A549 (cell line): ENCODE data around the gene GABBR2. TPM values are rescaled to one million over a fixed set of nuclear protein-coding genes. Genes with fewer than 3 reads are reported as not detected.
A peak's percentile ranks its signal among the peaks of the same experiment; 100 is the strongest.
"Not testable (repeated sequence)": the region's sequence is repeated elsewhere in the genome, so short reads cannot be mapped to it uniquely, and the experiment has no call there.

Experiments used
- ATAC-seq, 2 experiments: fragments of 200-7000 bp in 1 of 2; fragments of >200 bp in 1 of 2; cut with Nextera tagmentation in 1 of 2; cut with Tn5 transposase in 1 of 2; 3 replicates each; pipeline versions ENCODE4 v1.8.0 to v1.9.1; 2018 to 2020; ENCODE audit warnings: mild to moderate bottlenecking in 1 of 2, moderate library complexity in 1 of 2
- CTCF ChIA-PET: fragments of 300-600 bp; sonication (Branson Sonifier 250); formaldehyde crosslinking; extraction: SDS; loops from one replicate; lab custom pipeline; 2021; ENCODE audit warnings: antibody characterized with exemption, inconsistent platforms; lab: Yijun Ruan, JAX
- POLR2A ChIA-PET: fragments of 350-600 bp; formaldehyde crosslinking; extraction: SDS; loops from one replicate; lab custom pipeline; 2021; ENCODE audit warnings: antibody characterized with exemption, inconsistent platforms; lab: Yijun Ruan, JAX
- DNase-seq, 2 experiments: peaks; one replicate each; pipeline versions ENCODE4 v3.0.0 to v3.0.0-alpha.2; 2011 to 2016; ENCODE audit warnings: low read depth in 1 of 2, low spot score in 1 of 2
- FAIRE-seq: peaks from 2 replicates; lab custom pipeline; 2011; peaks lifted over from hg19 to GRCh38; lab: Jason Lieb, UNC
- H3K27ac ChIP-seq, 2 experiments: fragments of >200 bp; sonication (Bioruptor Twin); formaldehyde crosslinking; 3 replicates each; pipeline ENCODE4 v1.5.1; 2016 to 2017
- H3K4me1 ChIP-seq: fragments of >200 bp; sonication (Bioruptor Twin); formaldehyde crosslinking; 3 replicates; pipeline ENCODE4 v1.6.1; 2016
- H3K4me2 ChIP-seq: fragments of >200 bp; sonication (Bioruptor Twin); formaldehyde crosslinking; 3 replicates; pipeline ENCODE4 v1.6.1; 2016
- H3K4me3 ChIP-seq: fragments of >200 bp; sonication (Bioruptor Twin); formaldehyde crosslinking; 3 replicates; pipeline ENCODE4 v1.5.1; 2016
- H3K9me3 ChIP-seq: fragments of >200 bp; sonication (Bioruptor Twin); formaldehyde crosslinking; 3 replicates; pipeline ENCODE4 v1.6.1; 2016
- BHLHE40 ChIP-seq: IDR thresholded peaks from 2 replicates; pipeline ENCODE4 v1.6.1; 2012; ENCODE audit warnings: low read depth, low read length, inconsistent platforms
- CBX2 ChIP-seq: fragments of 200-600 bp; sonication (generic); IDR thresholded peaks from 2 replicates; pipeline ENCODE4 v1.6.1; 2016; ENCODE audit warnings: low read depth, mild to moderate bottlenecking, borderline replicate concordance
- CBX8 ChIP-seq: fragments of 200-600 bp; sonication (generic); IDR thresholded peaks from 2 replicates; pipeline ENCODE4 v1.6.1; 2016
- CHD2 ChIP-seq: fragments of 150-350 bp; IDR thresholded peaks from 2 replicates; pipeline ENCODE4 v1.6.1; 2014; ENCODE audit warnings: low read length; ENCODE audit not compliant: partially characterized antibody
- E2F6 ChIP-seq: IDR thresholded peaks from 2 replicates; pipeline ENCODE4 v1.6.1; 2012; ENCODE audit warnings: low read depth, borderline replicate concordance
- EHMT2 ChIP-seq: fragments of 200-600 bp; sonication (generic); IDR thresholded peaks from 2 replicates; pipeline ENCODE4 v1.6.1; 2016; ENCODE audit warnings: antibody characterized with exemption, low read depth, mild to moderate bottlenecking, moderate library complexity
- ELK1 ChIP-seq: fragments of 150-350 bp; IDR thresholded peaks from 2 replicates; pipeline ENCODE4 v1.6.1; 2014; ENCODE audit warnings: low read depth, mild to moderate bottlenecking, low read length
- ESRRA ChIP-seq: fragments of 150-350 bp; IDR thresholded peaks from 2 replicates; pipeline ENCODE4 v1.6.1; 2014; ENCODE audit warnings: mild to moderate bottlenecking, low read length, borderline replicate concordance
- GATA3 ChIP-seq: IDR thresholded peaks from 2 replicates; pipeline ENCODE4 v1.6.1; 2012; ENCODE audit warnings: borderline replicate concordance
- HOXB5 ChIP-seq: fragments of 250-450 bp; sonication (Bioruptor Pico); IDR thresholded peaks from 2 replicates; pipeline ENCODE4 v1.5.0; 2020; ENCODE audit warnings: mild to moderate bottlenecking, moderate library complexity
- JUNB ChIP-seq: fragments of >200 bp; sonication (Bioruptor Twin); formaldehyde crosslinking; IDR thresholded peaks from 2 replicates; pipeline ENCODE4 v1.6.1; 2016
- KDM1A ChIP-seq: fragments of 200-600 bp; sonication (generic); IDR thresholded peaks from 2 replicates; pipeline ENCODE4 v1.6.1; 2016; ENCODE audit warnings: low read depth, mild to moderate bottlenecking
- MAFK ChIP-seq: fragments of 450-650 bp; IDR thresholded peaks from 2 replicates; pipeline ENCODE4 v1.6.1; 2014; ENCODE audit not compliant: partially characterized antibody
- MAZ ChIP-seq: fragments of 150-350 bp; IDR thresholded peaks from 2 replicates; pipeline ENCODE4 v1.6.1; 2014; ENCODE audit warnings: antibody characterized with exemption, low read depth, low read length, borderline replicate concordance
- MYC ChIP-seq: IDR thresholded peaks from 2 replicates; pipeline ENCODE4 v1.6.1; 2012; ENCODE audit warnings: mild to moderate bottlenecking, inconsistent platforms, low read length, improper control_type of control experiment, borderline replicate concordance
- NFE2L2 ChIP-seq: fragments of 150-350 bp; conservative IDR thresholded peaks from 2 replicates; pipeline ENCODE4 v1.6.1; 2014; ENCODE audit warnings: low read length
- RCOR1 ChIP-seq: fragments of 150-350 bp; IDR thresholded peaks from 2 replicates; pipeline ENCODE4 v1.6.1; 2014; ENCODE audit warnings: antibody characterized with exemption, low read length, low read depth
- RNF2 ChIP-seq: fragments of 200-600 bp; sonication (generic); IDR thresholded peaks from 2 replicates; pipeline ENCODE4 v1.6.1; 2016; ENCODE audit warnings: low read depth, mild to moderate bottlenecking, antibody characterized with exemption, moderate library complexity, borderline replicate concordance
- USF2 ChIP-seq: fragments of 450-650 bp; IDR thresholded peaks from 2 replicates; pipeline ENCODE4 v1.6.1; 2014; ENCODE audit warnings: antibody characterized with exemption
- ZSCAN20 ChIP-seq: fragments of 250-450 bp; sonication (Bioruptor Pico); IDR thresholded peaks from 2 replicates; pipeline ENCODE4 v1.8.0; 2022; ENCODE audit warnings: mild to moderate bottlenecking, moderate library complexity
- WGBS: methylation state at CpG from one replicate; pipeline ENCODE4 v1.1.6; 2017; ENCODE audit errors: missing lambda C conversion rate; 5-methylcytosine and 5-hydroxymethylcytosine counted together
- polyA plus RNA-seq, 4 experiments: library from polyadenylated mRNA; depleted of rRNA in 3 of 4; stranded (reverse); fragments of >200 nt; fragmentation: RNase III in 1 of 4; extraction: RNeasy Plus Mini Kit Qiagen cat#74134 plus additional on column Dnase treatment in 1 of 4; gene quantifications; 2 replicates in 3 of 4; 3 replicates in 1 of 4; pipeline ENCODE4 v1.2.3, GENCODE V29; 2011 to 2017

GABBR2 gene
- polyA plus RNA-seq, 2 of the 4 experiments (the other 2 are of a cell fraction), result 0.08 to 0.57 TPM

- ATAC-seq, result no peak
- CTCF ChIA-PET, result interaction anchor here (1.2 to 2.0 kb wide), 4 partner anchors 16 to 276 kb away, joined by 3 to 8 read pairs (median 4); no protein-coding TSS in a partner anchor
- TF ChIP-seq MAFK (peak; percentile 82), RNF2 (no peak)
- TF ChIP-seq, all 56 proteins: peak for 1
- no peak for DNase-seq
- WGBS, result 29% methylated on average over 3 of the region's 3 CpGs
- Histone ChIP-seq H3K4me3 (no peak overlapping the region), H3K4me2 (no peak overlapping the region), H3K9me3 (no peaks in the 10 kb centered on the region), H3K27ac (no peak overlapping the region), H3K4me1 (no peaks in the 10 kb centered on the region)
- no peak for FAIRE-seq
- POLR2A ChIA-PET, result no interaction called here
Observed at GRCh38 chr9:98591696-98592095, 117.0 kb downstream of the GABBR2 start.

- Histone ChIP-seq H3K9me3 (no peaks in the 10 kb centered on the region), H3K4me2 (no peak overlapping the region), H3K4me1 (no peaks in the 10 kb centered on the region), H3K4me3 (no peak overlapping the region), H3K27ac (no peak overlapping the region)
- POLR2A ChIA-PET, result no interaction called here
- CTCF ChIA-PET, result interaction anchor here (0.6 kb wide), 1 partner anchor 137 kb away, joined by 3 read pairs; no protein-coding TSS in a partner anchor
- FAIRE-seq, result no peak
- no peak for ATAC-seq
- 17% methylated on average over 3 of the region's 3 CpGs for WGBS
- DNase-seq, result no peak
- no peak for TF ChIP-seq RCOR1
- no peak for TF ChIP-seq E2F6
- no peak for TF ChIP-seq USF2
- TF ChIP-seq EHMT2, result no peak
- no peak for TF ChIP-seq MAZ
- TF ChIP-seq ZSCAN20 (CRISPR knock-in tag), result no peak
- TF ChIP-seq HOXB5 (CRISPR knock-in tag), result no peak
- no peak for TF ChIP-seq BHLHE40
- no peak for TF ChIP-seq CBX2
Observed at GRCh38 chr9:98590101-98590500, 118.6 kb downstream of the GABBR2 start.

- H3K4me1 ChIP-seq, result no peaks in the 10 kb centered on the region
- CTCF ChIA-PET, result no interaction called here
- no peak overlapping the region for H3K27ac ChIP-seq
- no peak for TF ChIP-seq MYC
- no peak for TF ChIP-seq CBX8
- TF ChIP-seq E2F6, result no peak
- no peak for TF ChIP-seq CHD2
- TF ChIP-seq USF2, result no peak
- no peak for TF ChIP-seq ESRRA
- TF ChIP-seq ELK1, result no peak
- no peak for TF ChIP-seq KDM1A
- TF ChIP-seq NFE2L2, result no peak
- TF ChIP-seq GATA3, result no peak
- TF ChIP-seq JUNB, result no peak
- no peak for TF ChIP-seq RCOR1
- WGBS, result 23% methylated on average over 4 of the region's 4 CpGs
- DNase-seq, result no peak
- no peak; a peak in 1 of 6 replicates for ATAC-seq
- no peak overlapping the region for H3K4me3 ChIP-seq
- no peak for FAIRE-seq
- no peaks in the 10 kb centered on the region for H3K9me3 ChIP-seq
- POLR2A ChIA-PET, result no interaction called here
- no peak overlapping the region for H3K4me2 ChIP-seq
Observed at GRCh38 chr9:98589102-98589501, 119.6 kb downstream of the GABBR2 start.

- H3K4me3 ChIP-seq, FAIRE-seq, H3K4me1 ChIP-seq, POLR2A ChIA-PET, H3K27ac ChIP-seq, ATAC-seq, DNase-seq, H3K4me2 ChIP-seq, H3K9me3 ChIP-seq, CTCF ChIA-PET: not testable (repeated sequence)
- 50% methylated on average over 9 of the region's 10 CpGs for WGBS
Observed at GRCh38 chr9:98584853-98585438, 123.8 kb downstream of the GABBR2 start.
